Esophagus muscularis mucosa (tissue), 4 donors: ENCODE data around the gene TRIM41. TPM values are rescaled to one million over a fixed set of nuclear protein-coding genes. Genes with fewer than 3 reads are reported as not detected.

ENCODE experiments used
- DNase-seq: peaks from one replicate; pipeline ENCODE4 v3.0.0-alpha.2; 2017; ENCODE audit errors: extremely low spot score
- H3K27ac ChIP-seq, 4 donors: fragments of 200-600 bp; sonication (generic); replicated peaks in 1 of 4; 1 replicate in 3 of 4; 2 replicates in 1 of 4; pipeline ENCODE4 v1.5.1; 2016 to 2019; ENCODE audit warnings: mild to moderate bottlenecking in 1 of 4
- H3K27me3 ChIP-seq, 4 donors: fragments of 200-600 bp; sonication (generic); one replicate each; pipeline versions ENCODE4 v1.5.1 to v1.6.0; 2016 to 2019
- H3K36me3 ChIP-seq, 4 donors: fragments of 200-600 bp; sonication (generic); one replicate each; pipeline ENCODE4 v1.5.1; 2016 to 2019
- H3K4me1 ChIP-seq, 4 donors: fragments of 200-600 bp; sonication (generic); one replicate each; pipeline ENCODE4 v1.5.1; 2016 to 2019
- H3K4me3 ChIP-seq, 4 donors: fragments of 200-600 bp; sonication (generic); 1 replicate in 2 of 4; 2 replicates in 2 of 4; pipeline ENCODE4 v1.5.1; 2016 to 2019; ENCODE audit warnings: mild to moderate bottlenecking in 4 of 4, moderate library complexity in 1 of 4
- H3K9me3 ChIP-seq, 4 donors: fragments of 200-600 bp; sonication (generic); 1 replicate in 3 of 4; 2 replicates in 1 of 4; pipeline ENCODE4 v1.5.1; 2016 to 2019
- CTCF ChIP-seq, 3 experiments: fragments of 200-600 bp in 2 of 3; fragments of 450-650 bp in 1 of 3; sonication (generic) in 2 of 3; IDR thresholded peaks; one replicate each; pipeline ENCODE4 v1.5.1; 2017 to 2019; ENCODE audit warnings: antibody characterized with exemption in 3 of 3, mild to moderate bottlenecking in 2 of 3, moderate library complexity in 1 of 3
- EP300 ChIP-seq: sonication (generic); formaldehyde crosslinking; IDR thresholded peaks from one replicate; pipeline ENCODE4 v1.6.1; 2017; ENCODE audit warnings: antibody characterized with exemption
- POLR2A ChIP-seq: fragments of 450-650 bp; IDR thresholded peaks from one replicate; pipeline ENCODE4 v1.6.1; 2017; ENCODE audit warnings: antibody characterized with exemption, moderate library complexity, mild to moderate bottlenecking, low read depth
- POLR2AphosphoS5 ChIP-seq, 2 donors: sonication (generic); formaldehyde crosslinking; IDR thresholded peaks; one replicate each; pipeline ENCODE4 v1.6.1; 2017; ENCODE audit warnings: antibody characterized with exemption in 2 of 2
- WGBS: methylation state at CpG from one replicate; pipeline ENCODE4 v1.1.5; 2018; 5-methylcytosine and 5-hydroxymethylcytosine counted together
- intact Hi-C: fragments of 100-400 bp; cut with DNase I; formaldehyde crosslinking; loops from one replicate; pipeline ENCODE4 v1.15.1; 2023
- total RNA-seq, 4 donors: library from RNA; depleted of rRNA; stranded (reverse); fragments of >200 nt; gene quantifications; one replicate each; pipeline versions ENCODE4 v1.1.0 to v1.2.1, GENCODE V29; 2016

The TRIM41 gene
- total RNA-seq, 4 donors from 2014 or later, result 9.8 to 22.4 (median 18.2) TPM

- Histone ChIP-seq H3K36me3 (peaks cover 67 to 100% (median 99%) of the 10 kb centered on the region in 4 donors), H3K9me3 (no peaks in the 10 kb centered on the region), H3K27me3 (no peaks in the 10 kb centered on the region), H3K4me3 (no peak overlapping the region), H3K27ac (no peak overlapping the region), H3K4me1 (peaks cover 4 to 30% (median 14%) of the 10 kb centered on the region in 4 donors)
- intact Hi-C loops, result no loop called here
- TF ChIP-seq POLR2AphosphoS5 (IDR thresholded peaks at IDR 0.05) (no peak), POLR2A (no peak), CTCF (IDR thresholded peaks at IDR 0.05) (no peak), EP300 (no peak)
- WGBS, result 82% methylated on average over 5 of the region's 5 CpGs
- no peak for DNase-seq
Measured at GRCh38 chr5:181235689-181236366, 12.7 kb downstream of the TRIM41 start.

GRCh38 chr5:181236471-181236870, 13.4 kb downstream of the TRIM41 start:
- no peak for DNase-seq
- Histone ChIP-seq H3K4me3 (no peak overlapping the region), H3K9me3 (no peaks in the 10 kb centered on the region), H3K4me1 (peaks cover 10 to 36% (median 20%) of the 10 kb centered on the region in 4 donors), H3K27ac (no peak overlapping the region), H3K27me3 (no peaks in the 10 kb centered on the region), H3K36me3 (peaks cover 69 to 100% (median 99%) of the 10 kb centered on the region in 4 donors)
- intact Hi-C loops, result no loop called here
- 71% methylated on average over 6 of the region's 6 CpGs for WGBS
- TF ChIP-seq POLR2A, result no peak
- no peak for TF ChIP-seq CTCF (IDR thresholded peaks at IDR 0.05)
- no peak for TF ChIP-seq POLR2AphosphoS5 (IDR thresholded peaks at IDR 0.05)
- no peak for TF ChIP-seq EP300

- Histone ChIP-seq H3K9me3 (no peaks in the 10 kb centered on the region), H3K4me3 (no peak overlapping the region), H3K4me1 (peaks cover 17 to 42% (median 27%) of the 10 kb centered on the region in 4 donors), H3K27me3 (no peaks in the 10 kb centered on the region), H3K27ac (no peak overlapping the region), H3K36me3 (peaks cover 69 to 100% (median 100%) of the 10 kb centered on the region in 4 donors)
- WGBS, result 86% methylated on average over 10 of the region's 10 CpGs
- intact Hi-C loops, result no loop called here
- DNase-seq, result no peak
- TF ChIP-seq EP300, result no peak
- TF ChIP-seq CTCF (IDR thresholded peaks at IDR 0.05), result no peak
- no peak for TF ChIP-seq POLR2A
- no peak for TF ChIP-seq POLR2AphosphoS5 (IDR thresholded peaks at IDR 0.05)
Measured at GRCh38 chr5:181236954-181237641, 14.0 kb downstream of the TRIM41 start.

- Histone ChIP-seq H3K36me3 (peaks cover 69 to 95% (median 94%) of the 10 kb centered on the region in 4 donors), H3K4me1 (peaks cover 23 to 50% (median 34%) of the 10 kb centered on the region in 4 donors), H3K27me3 (no peaks in the 10 kb centered on the region), H3K4me3 (no peak overlapping the region), H3K27ac (no peak overlapping the region), H3K9me3 (no peaks in the 10 kb centered on the region)
- DNase-seq, result no peak
- no peak for TF ChIP-seq CTCF (IDR thresholded peaks at IDR 0.05)
- no peak for TF ChIP-seq EP300
- TF ChIP-seq POLR2A, result no peak
- no peak for TF ChIP-seq POLR2AphosphoS5 (IDR thresholded peaks at IDR 0.05)
- 78% methylated on average over 4 of the region's 5 CpGs for WGBS
- intact Hi-C loops, result no loop called here
Measured at GRCh38 chr5:181237729-181238385, 14.8 kb downstream of the TRIM41 start.
